Right lobe of liver (tissue), 6 donors: ENCODE measurements around the gene LST1. TPM values are rescaled to one million over a fixed set of nuclear protein-coding genes. Genes with fewer than 3 reads are reported as not detected.

Source experiments
- ATAC-seq, 4 donors: fragments of 200-7000 bp; cut with Tn5 transposase; one replicate each; pipeline ENCODE4 v1.9.1; 2020; ENCODE audit warnings: mild to moderate bottlenecking in 4 of 4, moderate library complexity in 4 of 4
- DNase-seq, 3 donors: peaks; one replicate each; pipeline ENCODE4 v3.0.0-alpha.2; 2020
- H3K27ac ChIP-seq, 3 donors: fragments of 200-600 bp; one replicate each; pipeline ENCODE4 v1.8.0; 2022
- H3K27me3 ChIP-seq, 2 donors: fragments of 200-600 bp; one replicate each; pipeline ENCODE4 v1.8.0; 2022
- H3K36me3 ChIP-seq, 4 donors: fragments of 200-600 bp; sonication (generic) in 1 of 4; one replicate each; pipeline versions ENCODE4 v1.5.1 to v1.8.0; 2017 to 2022; ENCODE audit warnings: control low read depth in 1 of 4
- H3K4me1 ChIP-seq, 4 donors: fragments of 200-600 bp; sonication (generic) in 1 of 4; one replicate each; pipeline versions ENCODE4 v1.5.1 to v1.8.0; 2017 to 2022; ENCODE audit warnings: control low read depth in 1 of 4
- H3K4me3 ChIP-seq, 3 donors: fragments of 200-600 bp; one replicate each; pipeline ENCODE4 v1.8.0; 2022
- H3K9me3 ChIP-seq, 4 donors: fragments of 200-600 bp; sonication (generic) in 1 of 4; one replicate each; pipeline versions ENCODE4 v1.5.1 to v1.8.0; 2017 to 2022; ENCODE audit warnings: control low read depth in 1 of 4
- POLR2A ChIP-seq: fragments of 450-650 bp; IDR thresholded peaks from one replicate; pipeline ENCODE4 v1.6.1; 2017; ENCODE audit warnings: antibody characterized with exemption, mild to moderate bottlenecking
- WGBS: methylation state at CpG from one replicate; pipeline ENCODE4 v1.1.6; 2018; ENCODE audit warnings: low coverage, low lambda C conversion rate; ENCODE audit not compliant: insufficient coverage; ENCODE audit errors: missing lambda C conversion rate; 5-methylcytosine and 5-hydroxymethylcytosine counted together
- intact Hi-C, 2 donors: fragments of 100-400 bp; cut with DNase I; formaldehyde crosslinking; loops; one replicate each; pipeline versions ENCODE4 v1.11.2 to v1.14.1; 2022
- total RNA-seq, 6 experiments: library from RNA; depleted of rRNA in 2 of 6; stranded (reverse); fragments of >200 nt in 2 of 6; fragmentation: NEBNext Ultra II Directional in 3 of 6; extraction: Animal tissue kit (Norgen Biotek cat#: 25700) in 3 of 6; gene quantifications; one replicate each; pipeline versions ENCODE4 v1.1.0 to v1.2.4, GENCODE V29; 2016 to 2023
- TF ChIP-seq, protein P1 (sequence below), 4 donors: fragments of 200-600 bp in 3 of 4; fragments of 450-650 bp in 1 of 4; IDR thresholded peaks; one replicate each; pipeline versions ENCODE4 v1.5.1 to v1.8.0; 2016 to 2022; ENCODE audit warnings: antibody characterized with exemption in 4 of 4, mild to moderate bottlenecking in 2 of 4
- donor health status: DM: no; HTN: yes; CAD: no.
- donor health status: DM: no; HTN: no; CAD: no.
- donor health status: DM: no; HTN: no; CAD: no.
- donor health status: DM: no; HTN: yes; CAD: no.
- donor health status: DM: no; HTN: yes; CAD: no.

Gene LST1
- total RNA-seq, 6 experiments from 2014 or later = 1.5 to 21.5 (median 6.7) TPM

- ATAC-seq (no peak), DNase-seq (no peak)
- Histone ChIP-seq H3K4me1 (peaks cover 0 to 14% (median 6%) of the 10 kb centered on the region in 4 donors), H3K4me3 (peak overlapping the region in 2 of 3 donors; percentile 3 to 24), H3K9me3 (no peaks in the 10 kb centered on the region), H3K27me3 (no peaks in the 10 kb centered on the region), H3K36me3 (no peaks in the 10 kb centered on the region), H3K27ac (peak overlapping the region in 1 of 3 donors; percentile 51)
- intact Hi-C loops = no loop called here
- no peak for TF ChIP-seq POLR2A
- TF ChIP-seq, protein P1, sequence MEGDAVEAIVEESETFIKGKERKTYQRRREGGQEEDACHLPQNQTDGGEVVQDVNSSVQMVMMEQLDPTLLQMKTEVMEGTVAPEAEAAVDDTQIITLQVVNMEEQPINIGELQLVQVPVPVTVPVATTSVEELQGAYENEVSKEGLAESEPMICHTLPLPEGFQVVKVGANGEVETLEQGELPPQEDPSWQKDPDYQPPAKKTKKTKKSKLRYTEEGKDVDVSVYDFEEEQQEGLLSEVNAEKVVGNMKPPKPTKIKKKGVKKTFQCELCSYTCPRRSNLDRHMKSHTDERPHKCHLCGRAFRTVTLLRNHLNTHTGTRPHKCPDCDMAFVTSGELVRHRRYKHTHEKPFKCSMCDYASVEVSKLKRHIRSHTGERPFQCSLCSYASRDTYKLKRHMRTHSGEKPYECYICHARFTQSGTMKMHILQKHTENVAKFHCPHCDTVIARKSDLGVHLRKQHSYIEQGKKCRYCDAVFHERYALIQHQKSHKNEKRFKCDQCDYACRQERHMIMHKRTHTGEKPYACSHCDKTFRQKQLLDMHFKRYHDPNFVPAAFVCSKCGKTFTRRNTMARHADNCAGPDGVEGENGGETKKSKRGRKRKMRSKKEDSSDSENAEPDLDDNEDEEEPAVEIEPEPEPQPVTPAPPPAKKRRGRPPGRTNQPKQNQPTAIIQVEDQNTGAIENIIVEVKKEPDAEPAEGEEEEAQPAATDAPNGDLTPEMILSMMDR (IDR thresholded peaks at IDR 0.05) = no peak
- WGBS = 47% methylated on average over 4 of the region's 7 CpGs
Observed at GRCh38 chr6:31615748-31616147, 29.7 kb downstream of the LST1 start.

DNA sequence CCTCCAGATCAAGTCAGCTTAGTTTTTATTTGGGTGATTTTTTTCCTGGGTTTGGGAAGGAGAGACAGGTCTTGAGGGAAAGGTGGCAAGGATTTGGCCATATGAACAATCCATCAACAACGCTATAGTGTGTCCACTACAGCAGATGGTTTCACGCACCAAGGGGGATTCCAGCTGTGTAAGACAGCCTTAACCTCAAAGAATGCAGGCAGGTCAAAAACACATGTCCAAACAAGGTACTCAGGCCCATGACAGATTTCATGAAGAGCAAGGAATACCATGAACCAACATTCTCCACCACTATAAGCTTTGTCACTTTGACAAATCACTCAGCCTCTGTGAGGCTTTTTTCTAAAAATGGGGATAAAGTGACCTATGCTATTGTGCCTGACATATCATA lies 30.9 kb downstream of the LST1 start:
- DNase-seq (no peak), ATAC-seq (no peak)
- 61% methylated on average over 2 of the region's 2 CpGs for WGBS
- no peaks in the 10 kb centered on the region for H3K9me3 ChIP-seq
- no peaks in the 10 kb centered on the region for H3K36me3 ChIP-seq
- H3K27me3 ChIP-seq = no peaks in the 10 kb centered on the region
- H3K4me3 ChIP-seq = no peak overlapping the region
- no peak overlapping the region for H3K27ac ChIP-seq
- peaks cover 0 to 20% (median 8%) of the 10 kb centered on the region in 4 donors for H3K4me1 ChIP-seq
- TF ChIP-seq, protein P1 (IDR thresholded peaks at IDR 0.05) = no peak
- no peak for TF ChIP-seq POLR2A
- intact Hi-C loops = no loop called here

GRCh38 chr6:31619805-31620585 lies 33.9 kb downstream of the LST1 start:
- intact Hi-C loops = no loop called here
- TF ChIP-seq, protein P1 (IDR thresholded peaks at IDR 0.05) = no peak
- peak; percentile 86 for TF ChIP-seq POLR2A
- Histone ChIP-seq H3K27ac (peak overlapping the region; percentile 55 to 91 (median 89)), H3K4me1 (peaks cover 0 to 10% (median 4%) of the 10 kb centered on the region in 4 donors), H3K9me3 (no peaks in the 10 kb centered on the region), H3K4me3 (peak overlapping the region; percentile 92 to 93 (median 92)), H3K27me3 (no peaks in the 10 kb centered on the region), H3K36me3 (peaks cover 4 to 18% (median 14%) of the 10 kb centered on the region in 4 donors)
- ATAC-seq = peak; percentile 89 to 94 (median 92)
- DNase-seq = peak; percentile 98 to 99 (median 98)
- under 1% methylated on average over 50 of the region's 50 CpGs for WGBS

GRCh38 chr6:31620586-31621319 lies 34.7 kb downstream of the LST1 start, which contains the start of gene PRRC2A:
Gene PRRC2A (plus strand): TSS chr6:31620715. CDS start chr6:31622790, 2,075 bp downstream.
- ATAC-seq (peak; percentile 39 to 92 (median 63)), DNase-seq (peak in 1 of 3 donors; percentile 95)
- under 1% methylated on average over 29 of the region's 67 CpGs for WGBS
- peak within 1 kb of the TSS; percentile 92 to 93 (median 92) for H3K4me3 ChIP-seq
- H3K4me1 ChIP-seq = peaks cover 0 to 8% (median 4%) of the 10 kb centered on the region in 4 donors
- TF ChIP-seq, protein P1 (IDR thresholded peaks at IDR 0.05) = no peak
- TF ChIP-seq POLR2A = peak; percentile 51
- intact Hi-C loops = no loop called here
- no peaks in the 10 kb centered on the region for H3K9me3 ChIP-seq
- no peaks in the 10 kb centered on the region for H3K27me3 ChIP-seq
- peak within 1 kb of the TSS; percentile 83 to 91 (median 89) for H3K27ac ChIP-seq
- peaks cover 12 to 26% (median 21%) of the 10 kb centered on the region in 4 donors for H3K36me3 ChIP-seq
